Central memory CD8-positive, alpha-beta T cell (primary cell): ENCODE results near the gene AS3MT.
A peak's percentile ranks its signal among the peaks of the same experiment; 100 is the strongest.
"Not testable (repeated sequence)": the region's sequence is repeated elsewhere in the genome, so short reads cannot be mapped to it uniquely, and the experiment has no call there.

Experiments used
- ATAC-seq: fragments of 150-1000 bp; cut with Tn5 transposase; replicated peaks from 2 replicates; pipeline ENCODE4 v1.10.0; 2022; ENCODE audit warnings: mild to moderate bottlenecking, moderate FRiP score, moderate number of reproducible peaks; ENCODE audit not compliant: poor library complexity, severe bottlenecking; ENCODE audit errors: extremely low read depth
- DNase-seq, 2 donors: peaks; one replicate each; pipeline ENCODE4 v3.0.0; 2021; ENCODE audit warnings: low spot score in 2 of 2
- H3K27ac Mint-ChIP-seq: one replicate; pipeline ENCODE4 v1.8.0; 2022; ENCODE audit warnings: low read depth, mild to moderate bottlenecking, moderate library complexity, mixed read lengths
- H3K27me3 Mint-ChIP-seq: one replicate; pipeline ENCODE4 v1.8.0; 2022; ENCODE audit warnings: mixed read lengths
- H3K36me3 Mint-ChIP-seq: one replicate; pipeline ENCODE4 v1.8.0; 2022; ENCODE audit warnings: mild to moderate bottlenecking, moderate library complexity, mixed read lengths; ENCODE audit not compliant: insufficient read depth
- H3K4me1 Mint-ChIP-seq: one replicate; pipeline ENCODE4 v1.8.0; 2022; ENCODE audit warnings: mixed read lengths
- H3K4me3 Mint-ChIP-seq: one replicate; pipeline ENCODE4 v1.8.0; 2022; ENCODE audit warnings: mild to moderate bottlenecking, moderate library complexity, mixed read lengths
- H3K9me3 Mint-ChIP-seq: one replicate; pipeline ENCODE4 v1.8.0; 2022; ENCODE audit warnings: mixed read lengths

Gene AS3MT

DNA sequence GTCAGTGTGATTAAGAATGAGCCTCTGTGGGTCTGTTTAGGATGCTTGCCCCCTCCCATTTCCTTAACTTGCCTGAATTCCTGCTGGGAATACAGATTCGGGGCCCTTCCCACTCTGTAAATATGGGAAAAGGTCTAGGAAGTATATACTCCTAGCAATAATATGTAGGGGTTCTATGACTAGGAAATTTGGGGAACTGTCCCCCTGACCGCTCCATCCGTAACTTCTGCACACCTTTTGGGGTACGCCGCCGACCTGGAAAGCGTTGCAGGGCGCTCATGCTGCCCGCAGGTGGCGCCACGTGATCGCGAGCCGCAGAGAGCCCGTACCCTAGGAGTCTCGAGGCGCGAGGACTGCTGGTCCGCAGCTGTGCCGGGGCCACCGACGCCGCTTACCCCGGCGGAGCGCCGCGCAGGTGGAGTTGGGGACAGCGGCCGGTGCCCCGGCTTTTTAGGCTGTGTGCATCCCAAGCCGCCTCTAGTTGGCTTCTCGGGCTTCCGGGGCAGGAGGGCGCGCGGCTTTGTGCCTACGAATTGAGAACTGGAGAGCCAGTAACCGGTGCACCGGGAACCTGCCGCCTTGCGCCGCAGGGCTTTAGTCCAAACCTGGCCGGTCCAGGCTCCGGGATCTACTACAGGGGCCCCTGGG, 48.2 kb downstream of the AS3MT start:
- Mint-ChIP-seq H3K9me3 (no peaks in the 10 kb centered on the region), H3K27me3 (peaks cover 9% of the 10 kb centered on the region), H3K4me1 (peaks cover 37% of the 10 kb centered on the region), H3K4me3 (peak overlapping the region; percentile 97), H3K27ac (peak overlapping the region; percentile 79), H3K36me3 (peaks cover 11% of the 10 kb centered on the region)
- ATAC-seq, result peak; percentile 60
- DNase-seq, result peak; percentile 73 to 76

DNA sequence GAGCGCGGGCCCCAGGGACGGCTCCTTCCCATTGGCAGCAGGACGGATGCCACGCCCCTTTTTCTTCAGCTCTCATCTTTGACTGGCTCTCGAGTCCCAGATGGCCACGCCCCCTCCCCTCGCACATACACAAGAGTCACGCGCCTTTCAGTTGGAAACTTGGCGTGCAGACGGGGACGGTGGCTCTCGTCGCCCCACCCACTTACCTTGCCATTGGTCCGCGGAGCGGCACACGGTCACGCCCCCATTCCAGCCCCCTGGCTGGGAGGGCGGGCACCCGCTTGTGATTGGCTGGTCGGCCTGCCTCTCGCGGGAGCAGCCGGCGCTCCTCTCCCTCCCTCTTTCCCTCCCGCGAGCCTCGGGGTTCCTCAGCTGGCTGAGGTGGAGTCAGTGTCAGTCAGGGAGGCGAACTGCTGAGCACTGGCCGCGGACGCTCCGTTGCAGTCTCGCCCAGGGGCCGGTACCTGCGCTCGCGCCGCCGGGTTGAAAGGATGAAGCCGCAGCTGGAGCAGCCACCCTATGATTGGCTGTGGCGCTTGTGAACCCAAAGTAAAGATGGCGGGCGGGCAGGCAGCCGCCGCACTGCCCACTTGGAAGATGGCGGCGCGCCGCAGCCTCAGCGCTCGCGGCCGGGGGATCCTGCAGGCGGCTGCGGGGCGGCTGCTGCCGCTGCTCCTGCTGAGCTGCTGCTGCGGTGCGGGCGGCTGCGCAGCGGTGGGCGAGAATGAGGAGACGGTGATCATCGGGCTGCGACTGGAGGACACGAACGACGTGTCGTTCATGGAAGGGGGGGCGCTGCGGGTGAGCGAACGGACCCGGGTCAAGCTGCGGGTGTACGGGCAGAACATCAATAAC, 48.9 kb downstream of the AS3MT start, which contains the start of gene CNNM2:
Gene CNNM2 (plus strand): TSS at position 333 of the 855 bp plus-strand sequence. CDS start 187 bp downstream, at position 520.
- peak within 1 kb of the TSS; percentile 97 for H3K4me3 Mint-ChIP-seq
- peak; percentile 96 to 99 for DNase-seq
- peak within 1 kb of the TSS; percentile 79 for H3K27ac Mint-ChIP-seq
- no peaks in the 10 kb centered on the region for H3K9me3 Mint-ChIP-seq
- ATAC-seq, result peak; percentile 89
- peaks cover 8% of the 10 kb centered on the region for H3K27me3 Mint-ChIP-seq
- H3K4me1 Mint-ChIP-seq, result peaks cover 44% of the 10 kb centered on the region
- peaks cover 11% of the 10 kb centered on the region for H3K36me3 Mint-ChIP-seq

DNA sequence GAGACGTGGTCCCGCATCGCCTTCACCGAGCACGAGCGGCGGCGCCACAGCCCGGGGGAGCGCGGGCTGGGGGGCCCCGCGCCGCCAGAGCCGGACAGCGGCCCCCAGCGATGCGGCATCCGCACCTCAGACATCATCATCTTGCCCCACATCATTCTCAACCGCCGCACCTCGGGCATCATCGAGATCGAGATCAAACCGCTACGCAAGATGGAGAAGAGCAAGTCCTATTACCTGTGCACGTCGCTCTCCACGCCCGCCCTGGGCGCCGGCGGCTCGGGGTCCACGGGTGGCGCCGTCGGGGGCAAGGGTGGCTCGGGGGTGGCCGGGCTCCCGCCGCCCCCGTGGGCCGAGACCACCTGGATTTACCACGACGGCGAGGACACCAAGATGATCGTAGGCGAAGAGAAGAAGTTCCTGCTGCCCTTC, 49.6 kb downstream of the AS3MT start:
- DNase-seq (peak in 1 of 2 donors; percentile 18), ATAC-seq (no peak)
- H3K9me3 Mint-ChIP-seq, result no peaks in the 10 kb centered on the region
- peak overlapping the region; percentile 97 for H3K4me3 Mint-ChIP-seq
- peaks cover 11% of the 10 kb centered on the region for H3K36me3 Mint-ChIP-seq
- H3K27me3 Mint-ChIP-seq, result peaks cover 3% of the 10 kb centered on the region
- H3K4me1 Mint-ChIP-seq, result peaks cover 51% of the 10 kb centered on the region
- H3K27ac Mint-ChIP-seq, result peak overlapping the region; percentile 79

GRCh38 chr10:102919246-102919959, 50.1 kb downstream of the AS3MT start:
- H3K9me3 Mint-ChIP-seq, result no peaks in the 10 kb centered on the region
- no peaks in the 10 kb centered on the region for H3K27me3 Mint-ChIP-seq
- ATAC-seq (no peak), DNase-seq (no peak)
- peaks cover 11% of the 10 kb centered on the region for H3K36me3 Mint-ChIP-seq
- peaks cover 51% of the 10 kb centered on the region for H3K4me1 Mint-ChIP-seq
- peak overlapping the region; percentile 97 for H3K4me3 Mint-ChIP-seq
- H3K27ac Mint-ChIP-seq, result peak overlapping the region; percentile 38

DNA sequence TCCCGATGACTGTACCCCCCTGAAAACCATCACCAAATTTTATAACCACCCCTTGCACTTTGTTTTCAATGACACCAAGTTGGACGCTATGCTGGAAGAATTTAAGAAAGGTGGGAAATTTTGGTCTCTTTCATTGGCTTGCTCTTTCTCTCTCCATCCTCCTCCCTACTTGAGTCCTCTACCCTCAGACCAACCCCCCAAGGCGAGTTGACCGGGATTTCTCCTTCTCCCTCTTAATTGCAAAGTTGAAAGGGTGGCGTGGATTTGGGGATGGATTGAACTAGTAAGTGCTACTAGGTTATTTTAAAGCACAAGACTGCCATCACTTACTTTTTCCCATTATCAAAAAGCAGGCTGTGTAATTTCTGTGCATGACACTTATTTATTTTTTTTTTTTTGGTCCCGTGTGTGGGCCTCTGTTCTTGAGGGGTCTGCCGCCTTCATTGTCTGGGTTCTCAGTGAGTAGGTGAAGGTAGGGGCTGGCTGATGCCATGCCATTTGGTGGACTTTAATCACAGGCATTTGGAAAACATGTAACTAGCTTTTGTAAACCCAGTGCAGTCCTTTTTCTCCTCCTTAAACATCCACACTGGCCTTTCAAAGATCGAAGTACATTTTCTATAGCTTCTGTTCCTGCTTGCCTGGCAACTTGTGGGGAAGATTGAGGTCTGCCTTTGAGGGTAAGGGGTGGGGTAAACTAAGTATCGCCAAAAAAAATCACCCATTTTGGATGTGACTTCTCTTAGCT, 50.9 kb downstream of the AS3MT start:
- Mint-ChIP-seq H3K27me3 (no peaks in the 10 kb centered on the region), H3K9me3 (no peaks in the 10 kb centered on the region), H3K4me3 (peak overlapping the region; percentile 97), H3K27ac (peak overlapping the region; percentile 38), H3K36me3 (peaks cover 11% of the 10 kb centered on the region), H3K4me1 (peaks cover 51% of the 10 kb centered on the region)
- no peak for ATAC-seq
- no peak for DNase-seq

GRCh38 chr10:102923601-102924000, 54.3 kb downstream of the AS3MT start:
- DNase-seq (no peak), ATAC-seq (no peak)
- no peaks in the 10 kb centered on the region for H3K9me3 Mint-ChIP-seq
- H3K4me1 Mint-ChIP-seq, result peaks cover 52% of the 10 kb centered on the region
- no peak overlapping the region for H3K4me3 Mint-ChIP-seq
- no peaks in the 10 kb centered on the region for H3K27me3 Mint-ChIP-seq
- H3K36me3 Mint-ChIP-seq, result peaks cover 5% of the 10 kb centered on the region
- peak overlapping the region; percentile 7 for H3K27ac Mint-ChIP-seq

DNA sequence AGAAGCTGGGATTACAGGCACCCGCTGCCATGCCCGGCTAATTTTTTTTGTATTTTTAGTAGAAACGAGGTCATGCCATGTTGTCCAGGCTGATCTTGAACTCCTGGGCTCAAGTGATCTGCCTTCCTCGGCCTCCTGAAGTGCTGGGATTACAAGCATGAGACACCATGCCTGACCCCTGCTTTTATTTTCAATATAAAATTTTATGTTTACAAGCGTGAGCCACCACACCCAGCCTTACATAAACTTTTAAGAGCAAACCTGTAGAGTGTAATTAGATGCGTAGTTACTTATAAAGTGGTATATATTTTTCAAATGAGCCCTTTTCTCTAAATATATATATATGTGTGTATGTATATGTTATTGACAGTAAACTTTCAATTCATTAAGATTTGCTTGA, 57.6 kb downstream of the AS3MT start:
- Mint-ChIP-seq H3K4me1 (peaks cover 33% of the 10 kb centered on the region), H3K36me3 (peaks cover 6% of the 10 kb centered on the region), H3K27me3 (no peaks in the 10 kb centered on the region), H3K9me3 (no peaks in the 10 kb centered on the region), H3K4me3 (no peak overlapping the region), H3K27ac (no peak overlapping the region)
- no peak for ATAC-seq
- no peak for DNase-seq

- DNase-seq, result no peak
- Mint-ChIP-seq H3K4me3 (no peak overlapping the region), H3K9me3 (no peaks in the 10 kb centered on the region), H3K27ac (no peak overlapping the region), H3K4me1 (peaks cover 28% of the 10 kb centered on the region), H3K27me3 (no peaks in the 10 kb centered on the region), H3K36me3 (peaks cover 6% of the 10 kb centered on the region)
- ATAC-seq, result no peak
Measured at GRCh38 chr10:102927311-102928010, 58.2 kb downstream of the AS3MT start.

- not testable (repeated sequence) for ATAC-seq, H3K27me3 Mint-ChIP-seq, H3K27ac Mint-ChIP-seq, H3K4me3 Mint-ChIP-seq, DNase-seq, H3K36me3 Mint-ChIP-seq, H3K9me3 Mint-ChIP-seq
- peaks cover 18% of the 10 kb centered on the region for H3K4me1 Mint-ChIP-seq
Measured at GRCh38 chr10:102928442-102928841, 59.2 kb downstream of the AS3MT start.

GRCh38 chr10:102930720-102931119, 61.5 kb downstream of the AS3MT start:
- H3K27ac Mint-ChIP-seq, result no peak overlapping the region
- no peak for ATAC-seq
- DNase-seq, result no peak
- no peak overlapping the region for H3K4me3 Mint-ChIP-seq
- peaks cover 6% of the 10 kb centered on the region for H3K36me3 Mint-ChIP-seq
- H3K4me1 Mint-ChIP-seq, result peaks cover 13% of the 10 kb centered on the region
- no peaks in the 10 kb centered on the region for H3K9me3 Mint-ChIP-seq
- H3K27me3 Mint-ChIP-seq, result no peaks in the 10 kb centered on the region

GRCh38 chr10:102931643-102932042, 62.4 kb downstream of the AS3MT start:
- peaks cover 22% of the 10 kb centered on the region for H3K4me1 Mint-ChIP-seq
- H3K36me3 Mint-ChIP-seq, result peaks cover 7% of the 10 kb centered on the region
- H3K9me3 Mint-ChIP-seq, result no peaks in the 10 kb centered on the region
- no peak for ATAC-seq
- no peak overlapping the region for H3K4me3 Mint-ChIP-seq
- no peak overlapping the region for H3K27ac Mint-ChIP-seq
- no peak for DNase-seq
- H3K27me3 Mint-ChIP-seq, result no peaks in the 10 kb centered on the region
